ENCODE measurements around the gene CRY2.

GRCh38 chr11:45900916-45901617, 53.8 kb downstream of the CRY2 start:
- TF ChIP-seq CTCF (conservative IDR thresholded peaks at IDR 0.05; ENCODE audit: low read depth in 2 of 2) (no peak), POLR2AphosphoS5 (IDR thresholded peaks at IDR 0.05; ENCODE audit: low read depth) (no peak), REST (IDR thresholded peaks at IDR 0.05; ENCODE audit: unreplicated experiment) (no peak), NANOG (IDR thresholded peaks at IDR 0.05; ENCODE audit: borderline replicate concordance) (no peak), CREB1 (CRISPR knock-in tag; IDR thresholded peaks at IDR 0.05; ENCODE audit: low read depth) (no peak), EZH2 (IDR thresholded peaks at IDR 0.05; ENCODE audit: low read depth, unreplicated experiment) (no peak), EZH2phosphoT487 (IDR thresholded peaks at IDR 0.05; ENCODE audit: unreplicated experiment) (no peak), JUNB (IDR thresholded peaks at IDR 0.05; ENCODE audit: unreplicated experiment) (no peak)

All from GM23338 (cell line).